Fibroblast of villous mesenchyme (primary cell): ENCODE results near the gene NFIX. TPM values are rescaled to one million over a fixed set of nuclear protein-coding genes. Genes with fewer than 3 reads are reported as not detected.

Experiments
- DNase-seq: peaks from one replicate; pipeline ENCODE4 v3.0.0-alpha.2; 2010; ENCODE audit warnings: low read depth
- H3K4me3 ChIP-seq: 2 replicates; pipeline ENCODE4 v1.5.1; 2011; ENCODE audit warnings: low read depth, mild to moderate bottlenecking, low read length
- total RNA-seq: library from RNA; depleted of rRNA; stranded (reverse); fragments of >200 nt; gene quantifications from 2 replicates; pipeline ENCODE4 v1.2.3, GENCODE V29; 2012
- TF ChIP-seq, protein P1 (sequence below): IDR thresholded peaks from 2 replicates; pipeline ENCODE4 v1.5.1; 2012; ENCODE audit warnings: low read depth, mild to moderate bottlenecking, low read length; ENCODE audit not compliant: insufficient read depth

The NFIX gene
- total RNA-seq, 1 donor, result 30.2 TPM

DNA sequence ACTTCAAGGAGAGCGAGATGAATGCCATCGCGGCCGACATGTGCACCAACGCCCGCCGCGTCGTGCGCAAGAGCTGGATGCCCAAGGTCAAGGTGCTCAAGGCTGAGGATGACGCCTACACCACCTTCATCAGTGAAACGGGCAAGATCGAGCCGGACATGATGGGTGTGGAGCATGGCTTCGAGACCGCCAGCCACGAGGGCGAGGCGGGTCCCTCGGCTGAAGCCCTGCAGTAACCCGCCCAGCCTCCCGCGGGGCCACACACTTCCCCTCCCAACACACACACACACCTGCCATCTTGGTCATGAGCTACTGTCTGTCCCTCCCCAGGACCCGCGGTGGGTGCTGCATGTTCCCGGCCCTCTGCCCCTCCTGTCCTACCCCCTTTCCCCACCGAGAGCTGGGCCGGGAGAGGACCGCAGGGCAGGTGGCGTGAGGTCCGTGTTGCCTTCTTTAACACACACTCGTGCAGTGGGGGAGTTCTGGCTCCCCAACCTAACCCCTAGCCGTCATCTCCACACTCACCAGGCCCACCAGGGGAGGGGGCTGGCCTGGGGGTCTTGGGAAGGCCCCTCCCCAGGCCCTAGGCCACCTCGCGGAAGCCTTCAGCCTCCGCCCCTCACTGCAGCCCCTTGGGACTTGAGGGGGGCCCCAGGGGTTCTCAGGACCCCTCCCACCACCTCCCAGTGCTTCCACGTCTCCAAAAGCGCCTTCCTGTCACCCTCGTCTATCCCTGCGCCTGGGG is 143.1 kb downstream of the NFIX start:
- TF ChIP-seq, protein P1, sequence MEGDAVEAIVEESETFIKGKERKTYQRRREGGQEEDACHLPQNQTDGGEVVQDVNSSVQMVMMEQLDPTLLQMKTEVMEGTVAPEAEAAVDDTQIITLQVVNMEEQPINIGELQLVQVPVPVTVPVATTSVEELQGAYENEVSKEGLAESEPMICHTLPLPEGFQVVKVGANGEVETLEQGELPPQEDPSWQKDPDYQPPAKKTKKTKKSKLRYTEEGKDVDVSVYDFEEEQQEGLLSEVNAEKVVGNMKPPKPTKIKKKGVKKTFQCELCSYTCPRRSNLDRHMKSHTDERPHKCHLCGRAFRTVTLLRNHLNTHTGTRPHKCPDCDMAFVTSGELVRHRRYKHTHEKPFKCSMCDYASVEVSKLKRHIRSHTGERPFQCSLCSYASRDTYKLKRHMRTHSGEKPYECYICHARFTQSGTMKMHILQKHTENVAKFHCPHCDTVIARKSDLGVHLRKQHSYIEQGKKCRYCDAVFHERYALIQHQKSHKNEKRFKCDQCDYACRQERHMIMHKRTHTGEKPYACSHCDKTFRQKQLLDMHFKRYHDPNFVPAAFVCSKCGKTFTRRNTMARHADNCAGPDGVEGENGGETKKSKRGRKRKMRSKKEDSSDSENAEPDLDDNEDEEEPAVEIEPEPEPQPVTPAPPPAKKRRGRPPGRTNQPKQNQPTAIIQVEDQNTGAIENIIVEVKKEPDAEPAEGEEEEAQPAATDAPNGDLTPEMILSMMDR, result no peak
- DNase-seq, result no peak

DNA sequence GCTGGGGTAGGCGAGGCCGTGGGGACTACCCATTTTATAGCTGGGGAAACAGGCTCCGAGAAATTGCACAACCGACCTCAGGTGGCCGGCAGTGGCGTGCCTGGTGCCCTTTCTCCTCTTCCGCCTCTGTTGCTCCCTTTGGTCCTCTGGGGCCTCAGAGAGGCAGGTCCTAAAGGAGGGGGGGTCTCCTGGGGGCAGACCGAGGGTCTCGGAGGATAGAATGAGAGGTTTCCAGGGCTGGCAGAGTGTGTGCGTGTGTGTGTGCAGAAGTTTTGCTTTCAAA is 143.6 kb downstream of the NFIX start:
- TF ChIP-seq, protein P1, result no peak
- H3K4me3 ChIP-seq, result no peak overlapping the region
- no peak for DNase-seq

More for the DNA sequence above, 143.1 kb downstream of the NFIX start:
- no peak overlapping the region for H3K4me3 ChIP-seq

DNA sequence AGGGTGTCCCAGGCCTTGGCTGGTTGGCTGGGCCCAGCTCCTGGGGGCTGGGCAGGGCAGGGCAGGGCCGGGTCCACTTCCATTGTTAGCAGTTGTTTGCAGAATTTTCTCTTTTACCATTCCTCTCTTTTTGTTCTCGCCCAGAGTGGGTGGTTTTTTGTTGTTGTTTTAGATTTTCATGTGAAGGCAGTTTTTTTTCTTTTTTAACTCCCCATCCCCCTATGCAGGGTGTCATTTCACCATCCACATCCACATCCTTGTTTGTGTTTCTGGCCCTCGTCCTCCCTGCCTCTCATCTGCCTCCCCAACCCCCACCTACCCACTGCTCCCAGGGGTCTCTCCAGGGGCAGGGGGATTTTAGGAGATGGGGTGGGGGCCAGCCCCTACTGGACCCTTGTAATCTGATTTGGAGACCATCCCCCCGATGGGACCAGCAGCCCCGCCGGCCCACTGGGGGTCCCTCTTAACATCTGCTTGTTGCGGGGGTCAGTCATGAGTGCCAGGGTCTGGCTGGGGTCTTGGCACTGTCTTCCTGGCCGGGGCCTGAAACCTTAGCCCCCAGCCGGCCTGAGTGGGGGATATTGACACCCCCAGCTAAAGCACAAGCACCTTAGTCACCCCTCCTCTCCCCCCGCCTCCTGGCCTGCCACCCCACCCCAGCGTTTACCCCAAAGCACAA is 144.5 kb downstream of the NFIX start:
- H3K4me3 ChIP-seq, result no peak overlapping the region
- DNase-seq, result no peak
- TF ChIP-seq, protein P1, result no peak

DNA sequence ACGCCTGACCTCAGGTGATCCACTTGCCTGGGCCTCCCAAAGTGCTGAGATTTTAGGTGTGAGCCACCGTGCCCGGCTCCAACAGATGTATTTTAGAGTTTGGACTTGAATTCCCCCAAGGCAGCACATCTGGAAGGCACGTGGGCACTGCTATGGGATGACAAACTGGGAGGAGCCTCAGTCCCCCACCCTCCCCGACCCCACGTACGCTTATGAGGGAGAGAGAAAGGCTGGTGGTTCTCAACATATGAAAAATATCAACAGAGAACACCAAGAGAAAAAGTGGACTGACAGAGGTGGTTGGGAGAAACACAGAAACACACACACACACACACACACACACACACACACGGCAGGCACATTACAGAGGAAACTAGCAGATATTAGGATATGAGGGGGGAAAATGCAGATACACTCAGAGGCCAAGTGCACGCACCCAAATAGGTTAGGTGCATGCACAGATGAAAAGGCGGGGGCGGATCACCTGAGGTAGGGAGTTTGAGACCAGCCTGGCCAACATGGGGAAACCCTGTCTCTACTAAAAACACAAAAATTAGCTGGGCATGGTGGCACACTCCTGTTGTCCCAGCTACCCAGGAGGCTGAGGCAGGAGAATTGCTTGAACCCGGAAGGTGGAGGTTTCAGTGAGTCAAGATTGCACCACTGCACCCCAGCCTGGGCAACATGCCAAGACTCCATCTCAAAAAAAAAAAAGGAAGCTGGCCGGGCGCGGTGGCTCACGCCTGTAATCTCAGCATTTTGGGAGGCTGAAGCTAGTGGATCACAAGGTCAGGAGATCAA is 151.7 kb downstream of the NFIX start:
- no peak overlapping the region for H3K4me3 ChIP-seq
- TF ChIP-seq, protein P1, result no peak
- DNase-seq, result peak; percentile 71

Other genes with a start within 250 kb of the NFIX start
- gene BEST2, start 243.7 kb upstream of the NFIX start, total RNA-seq, result not detected in 2 replicates
- gene HOOK2, start 219.9 kb upstream of the NFIX start, total RNA-seq, result 12.2 and 15.1 TPM in 2 replicates
- 88.1 and 107 TPM in 2 replicates for gene JUNB, start 204.0 kb upstream of the NFIX start, total RNA-seq
- 222 and 230 TPM in 2 replicates for gene PRDX2, start 193.7 kb upstream of the NFIX start, total RNA-seq
- gene THSD8, start 193.4 kb upstream of the NFIX start, total RNA-seq, result not detected in 2 replicates
- 20.0 and 22.9 TPM in 2 replicates for gene RNASEH2A, start 188.9 kb upstream of the NFIX start, total RNA-seq
- not detected in 2 replicates for gene RTBDN, start 160.9 kb upstream of the NFIX start, total RNA-seq
- gene MAST1, start 157.0 kb upstream of the NFIX start, total RNA-seq, result under 0.01 TPM in 2 replicates
- gene DNASE2, start 114.0 kb upstream of the NFIX start, total RNA-seq, result 14.7 and 18.7 TPM in 2 replicates
- gene KLF1, start 108.3 kb upstream of the NFIX start, total RNA-seq, result not detected in 2 replicates
- gene GCDH, start 104.3 kb upstream of the NFIX start, total RNA-seq, result 17.3 and 19.6 TPM in 2 replicates
- under 0.01 TPM in 2 replicates for gene SYCE2, start 76.2 kb upstream of the NFIX start, total RNA-seq
- 65.2 and 70.2 TPM in 2 replicates for gene FARSA, start 61.8 kb upstream of the NFIX start, total RNA-seq
- 2,107 and 2,588 TPM in 2 replicates for gene CALR, start 56.9 kb upstream of the NFIX start, total RNA-seq
- gene RAD23A, start 49.6 kb upstream of the NFIX start, total RNA-seq, result 91.1 and 92.8 TPM in 2 replicates
- gene GADD45GIP1, start 38.3 kb upstream of the NFIX start, total RNA-seq, result 18.6 and 24.8 TPM in 2 replicates
- not detected in 2 replicates for gene DAND5, start 25.9 kb upstream of the NFIX start, total RNA-seq
- gene LYL1, start 107.4 kb downstream of the NFIX start, total RNA-seq, result 2.6 and 3.9 TPM in 2 replicates
- 25.4 and 25.9 TPM in 2 replicates for gene TRMT1, start 121.3 kb downstream of the NFIX start, total RNA-seq
- 95.0 and 104 TPM in 2 replicates for gene NACC1, start 122.8 kb downstream of the NFIX start, total RNA-seq
- 58.3 and 69.9 TPM in 2 replicates for gene STX10, start 154.9 kb downstream of the NFIX start, total RNA-seq
- gene IER2, start 154.9 kb downstream of the NFIX start, total RNA-seq, result 22.0 and 28.7 TPM in 2 replicates